GM10847 (cell line): Measurements from ENCODE around the gene KIF25.

Source experiments
- POLR2A ChIP-seq: IDR thresholded peaks from 2 replicates; pipeline ENCODE4 v1.6.1; 2011; ENCODE audit not compliant: insufficient read length; ENCODE audit errors: extremely low read depth

KIF25 gene

GRCh38 chr6:168054765-168055560, 57.5 kb downstream of the KIF25 start:
- TF ChIP-seq POLR2A: no peak

- TF ChIP-seq POLR2A: no peak
These were observed 58.4 kb downstream of the KIF25 start for GRCh38 chr6:168055696-168056489.

- TF ChIP-seq POLR2A: no peak
These were observed 59.5 kb downstream of the KIF25 start for GRCh38 chr6:168056892-168057527.

- TF ChIP-seq POLR2A: no peak
These were observed 60.4 kb downstream of the KIF25 start for GRCh38 chr6:168057836-168058235.

- TF ChIP-seq POLR2A: no peak
These were observed 61.5 kb downstream of the KIF25 start for GRCh38 chr6:168058691-168059551.

- TF ChIP-seq POLR2A: no peak
These were observed 63.1 kb downstream of the KIF25 start for GRCh38 chr6:168060521-168060931.

GRCh38 chr6:168061269-168062210, 64.1 kb downstream of the KIF25 start:
- TF ChIP-seq POLR2A: no peak

- no peak for TF ChIP-seq POLR2A
These were observed 65.1 kb downstream of the KIF25 start for GRCh38 chr6:168062346-168063289.

- no peak for TF ChIP-seq POLR2A
These were observed 66.0 kb downstream of the KIF25 start for GRCh38 chr6:168063431-168063830.

- TF ChIP-seq POLR2A: no peak
These were observed 66.8 kb downstream of the KIF25 start for GRCh38 chr6:168064226-168064807.

GRCh38 chr6:168067081-168067759, 69.7 kb downstream of the KIF25 start:
- no peak for TF ChIP-seq POLR2A

GRCh38 chr6:168070804-168071203, 73.3 kb downstream of the KIF25 start:
- TF ChIP-seq POLR2A: no peak
